ENCODE measurements around the gene ITGA8.

DNA sequence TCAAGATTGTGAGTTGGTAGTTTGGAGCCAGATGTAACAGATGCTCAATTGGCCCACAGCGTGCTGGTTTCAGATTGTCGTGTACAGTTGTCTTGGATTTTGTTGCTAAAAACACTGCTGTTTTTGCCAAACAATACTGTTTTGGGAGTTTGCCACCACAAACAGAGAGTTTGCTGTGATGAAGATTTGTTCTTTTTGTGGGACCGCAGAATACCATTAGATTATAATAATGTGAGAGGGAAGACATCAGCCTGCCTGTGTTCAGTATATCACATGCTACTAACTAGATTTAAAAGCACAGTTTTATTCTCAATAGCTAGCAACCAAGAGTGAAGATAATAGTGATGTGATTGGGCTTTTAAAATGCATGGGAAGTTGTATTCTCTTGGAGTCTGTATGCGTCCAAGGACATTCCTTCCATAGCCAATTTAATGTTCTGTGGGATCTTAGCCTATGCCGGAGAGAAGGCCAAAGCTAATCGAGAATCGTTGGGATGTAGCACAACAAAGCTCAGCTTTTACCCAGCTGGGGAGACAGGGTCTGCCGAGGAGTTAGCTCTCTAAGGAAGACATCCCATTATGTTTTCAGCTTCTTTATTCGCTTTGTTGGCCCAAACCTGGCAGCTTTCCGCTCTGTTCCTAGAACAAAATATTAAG lies 18.7 kb upstream of the ITGA8 start:
- TF ChIP-seq, protein P1, sequence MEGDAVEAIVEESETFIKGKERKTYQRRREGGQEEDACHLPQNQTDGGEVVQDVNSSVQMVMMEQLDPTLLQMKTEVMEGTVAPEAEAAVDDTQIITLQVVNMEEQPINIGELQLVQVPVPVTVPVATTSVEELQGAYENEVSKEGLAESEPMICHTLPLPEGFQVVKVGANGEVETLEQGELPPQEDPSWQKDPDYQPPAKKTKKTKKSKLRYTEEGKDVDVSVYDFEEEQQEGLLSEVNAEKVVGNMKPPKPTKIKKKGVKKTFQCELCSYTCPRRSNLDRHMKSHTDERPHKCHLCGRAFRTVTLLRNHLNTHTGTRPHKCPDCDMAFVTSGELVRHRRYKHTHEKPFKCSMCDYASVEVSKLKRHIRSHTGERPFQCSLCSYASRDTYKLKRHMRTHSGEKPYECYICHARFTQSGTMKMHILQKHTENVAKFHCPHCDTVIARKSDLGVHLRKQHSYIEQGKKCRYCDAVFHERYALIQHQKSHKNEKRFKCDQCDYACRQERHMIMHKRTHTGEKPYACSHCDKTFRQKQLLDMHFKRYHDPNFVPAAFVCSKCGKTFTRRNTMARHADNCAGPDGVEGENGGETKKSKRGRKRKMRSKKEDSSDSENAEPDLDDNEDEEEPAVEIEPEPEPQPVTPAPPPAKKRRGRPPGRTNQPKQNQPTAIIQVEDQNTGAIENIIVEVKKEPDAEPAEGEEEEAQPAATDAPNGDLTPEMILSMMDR (optimal IDR thresholded peaks at IDR 0.05 in 1 of 3, IDR thresholded peaks at IDR 0.05 in 1 of 3, conservative IDR thresholded peaks at IDR 0.05 in 1 of 3; ENCODE audit: extremely low read depth in 1 of 3, insufficient read depth in 2 of 3, low read length in 3 of 3), result no peak
- no peak for TF ChIP-seq EZH2 (IDR thresholded peaks at IDR 0.05; ENCODE audit: low read length)
